ENCODE data around the gene MORC2. TPM values are rescaled to one million over a fixed set of nuclear protein-coding genes. Genes with fewer than 3 reads are reported as not detected.

The MORC2 gene
- polyA plus RNA-seq, 4 donors = 29.0 to 36.7 (median 34.9) TPM

DNA sequence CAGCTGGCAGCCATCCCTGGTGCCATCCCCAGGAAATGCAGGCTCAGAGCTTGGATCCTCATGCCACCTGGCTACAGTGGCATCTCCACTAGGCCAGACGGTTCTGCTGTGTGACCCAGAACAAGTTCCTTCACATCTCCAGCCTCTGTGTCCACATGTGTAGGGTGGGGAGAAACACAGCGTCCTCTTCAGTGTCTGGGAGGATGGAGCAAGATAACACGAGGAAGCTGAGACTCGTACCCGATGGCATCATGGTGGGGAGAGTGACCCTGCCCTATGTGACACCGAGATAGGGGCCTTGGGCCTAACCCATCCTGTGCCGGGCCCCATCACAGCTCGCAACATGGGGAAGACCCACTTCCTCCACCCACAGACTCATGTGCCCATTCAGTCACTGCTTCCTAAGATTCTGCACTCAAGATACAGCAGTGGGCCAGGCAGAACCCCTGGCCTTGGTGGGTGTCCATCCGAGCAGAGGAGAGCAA, 78.5 kb downstream of the MORC2 start:
- DNase-seq (ENCODE audit: low read depth in 4 of 4, low spot score in 2 of 4) = no peak

DNA sequence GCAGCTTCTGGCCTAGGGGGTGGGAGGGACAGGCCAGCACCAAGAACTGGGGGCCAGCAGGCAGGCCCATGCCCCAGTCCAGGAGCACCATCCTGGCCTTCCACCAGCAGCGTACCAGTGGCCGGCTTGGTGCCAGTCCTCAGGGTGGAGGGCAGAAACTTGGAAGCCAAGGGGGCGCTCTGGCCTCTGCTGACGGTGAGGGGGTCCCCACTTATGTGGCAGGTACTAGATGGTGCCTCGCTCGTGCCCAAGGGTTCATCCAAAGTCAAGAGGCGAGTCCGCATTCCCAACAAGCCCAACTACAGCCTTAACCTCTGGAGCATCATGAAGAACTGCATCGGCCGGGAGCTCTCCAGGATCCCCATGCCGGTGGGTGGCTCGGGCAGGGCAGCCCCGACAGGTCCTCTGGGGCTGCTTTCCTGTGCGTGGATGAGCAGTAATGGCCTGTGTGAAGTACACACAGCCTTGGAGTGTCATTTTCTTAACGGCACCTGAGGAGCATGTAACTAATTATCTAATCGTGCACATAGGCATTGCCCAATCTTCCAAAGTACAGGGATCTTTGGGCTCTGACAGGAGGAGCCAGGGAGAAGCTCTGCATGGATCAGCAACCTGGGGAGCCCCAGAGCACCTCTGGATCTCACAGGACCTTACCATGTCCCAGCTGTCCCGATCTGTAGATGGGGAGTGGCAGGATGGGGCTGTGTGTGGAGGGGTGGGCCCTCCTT, 79.1 kb downstream of the MORC2 start:
- no peak for DNase-seq (ENCODE audit: low read depth in 4 of 4, low spot score in 2 of 4)

DNA sequence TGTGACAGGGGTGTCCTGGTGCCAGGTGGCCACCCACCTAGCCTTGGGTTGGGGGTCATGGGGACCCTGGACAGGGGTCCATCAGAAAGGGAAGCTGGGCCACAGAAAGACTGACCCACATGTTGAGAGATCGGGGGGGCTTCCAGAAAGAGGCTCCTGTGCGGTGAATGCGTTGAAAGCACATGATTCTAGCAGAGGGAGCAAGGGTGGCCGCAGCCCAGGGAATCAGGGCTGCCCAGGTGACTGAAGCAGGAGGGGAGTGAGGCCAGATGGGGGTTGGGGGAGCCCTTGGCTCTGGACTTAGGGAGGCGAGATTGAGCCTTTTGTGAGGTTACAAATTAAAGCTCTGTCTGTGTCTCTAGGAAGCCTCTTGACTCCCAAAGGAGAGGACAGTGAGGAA, 80.7 kb downstream of the MORC2 start:
- no peak for DNase-seq (ENCODE audit: low read depth in 4 of 4, low spot score in 2 of 4)

DNA sequence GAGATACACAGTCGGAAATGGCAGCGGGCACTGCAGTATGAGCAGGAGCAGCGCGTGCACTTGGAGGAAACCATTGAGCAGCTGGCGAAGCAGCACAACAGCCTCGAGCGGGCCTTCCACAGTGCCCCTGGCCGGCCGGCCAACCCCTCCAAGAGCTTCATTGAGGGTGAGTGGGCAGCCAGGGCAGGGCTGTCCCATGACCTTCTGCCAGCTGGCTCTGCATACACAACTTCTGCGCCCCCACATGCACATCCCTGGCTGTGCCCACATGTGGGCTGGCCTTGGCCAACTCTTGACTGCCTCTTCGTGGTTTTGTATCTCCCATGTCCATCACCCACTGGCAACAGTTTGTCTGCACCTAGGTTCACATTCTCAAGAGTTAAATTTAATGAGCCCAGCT, 81.1 kb downstream of the MORC2 start:
- DNase-seq (ENCODE audit: low read depth in 4 of 4, low spot score in 2 of 4) = no peak

DNA sequence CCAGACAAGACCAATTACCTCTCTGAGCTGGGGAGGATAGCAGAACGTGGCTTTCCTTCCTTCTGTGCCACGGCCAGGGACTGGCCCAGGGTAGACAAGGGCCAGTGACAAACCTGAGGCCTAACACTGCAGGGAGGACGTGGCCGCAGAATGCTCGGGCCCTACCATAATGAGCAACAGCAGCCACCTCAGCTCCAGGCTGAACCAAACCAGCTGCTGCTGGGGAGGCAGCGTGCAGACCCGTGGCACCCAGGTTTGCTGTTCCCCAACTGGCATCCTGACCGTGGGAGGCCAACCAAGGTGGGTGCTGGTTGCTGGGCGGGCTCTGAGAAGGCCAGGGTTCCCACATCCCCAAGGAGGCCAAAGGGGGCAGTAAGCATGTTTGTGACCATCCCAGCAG, 83.0 kb downstream of the MORC2 start:
- DNase-seq (ENCODE audit: low read depth in 4 of 4, low spot score in 2 of 4) = no peak

DNA sequence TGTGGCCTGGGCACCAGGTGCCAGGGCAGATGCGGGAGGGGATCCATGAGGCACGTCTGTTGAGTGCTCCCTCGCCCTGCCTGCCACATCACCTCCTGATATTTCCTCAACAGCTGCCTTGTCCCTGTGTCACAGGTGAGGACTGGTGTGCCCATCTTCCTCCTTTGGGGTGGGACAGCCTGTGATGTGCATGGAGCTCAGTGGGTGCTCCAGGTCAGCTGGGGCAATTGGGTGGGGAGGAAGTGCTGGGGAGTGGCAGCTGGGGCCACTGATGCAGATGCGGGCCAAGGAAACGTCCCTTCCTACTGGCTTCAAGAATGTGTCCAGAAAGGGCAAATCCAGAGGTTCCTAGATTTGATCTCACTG, 83.6 kb downstream of the MORC2 start:
- DNase-seq (ENCODE audit: low read depth in 4 of 4, low spot score in 2 of 4) = no peak

DNA sequence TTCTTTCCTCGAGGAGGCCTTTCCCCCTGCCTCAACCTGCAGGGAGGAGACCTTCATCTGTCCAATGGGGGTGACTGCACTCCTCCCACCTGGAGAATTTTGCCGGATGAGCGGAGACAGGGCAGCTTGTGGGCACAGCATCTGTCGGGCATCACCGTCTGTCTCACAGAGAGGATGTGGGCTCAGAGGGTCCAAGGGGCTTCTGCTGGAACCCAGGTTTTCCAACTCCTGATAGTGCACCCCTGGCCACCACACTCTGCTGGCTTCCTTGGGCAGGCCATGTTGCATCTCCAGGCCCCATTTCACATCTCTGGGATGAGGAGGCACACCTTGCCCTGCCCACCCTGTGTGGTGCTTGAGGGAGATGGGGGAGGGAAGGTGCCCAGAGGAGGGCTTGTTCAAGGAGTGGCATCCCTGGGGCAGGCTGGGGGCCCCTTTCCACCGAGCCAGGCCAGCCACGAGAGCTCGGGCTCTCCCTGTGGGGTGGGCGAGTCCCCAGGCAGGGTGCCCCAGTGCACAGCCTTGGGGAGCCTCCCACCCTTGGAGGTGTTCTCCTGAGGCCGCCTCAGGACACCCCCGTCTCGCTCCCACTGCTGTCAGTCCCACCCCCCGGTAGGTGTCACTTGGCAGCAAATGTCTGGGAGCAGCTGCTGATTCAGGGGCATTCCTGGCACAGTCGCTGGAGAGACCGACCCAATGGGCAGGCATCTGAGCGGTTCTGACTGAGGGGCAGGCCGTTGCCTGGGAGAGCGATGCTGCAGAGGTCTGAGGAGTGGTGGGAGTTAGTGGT, 84.2 kb downstream of the MORC2 start:
- DNase-seq (ENCODE audit: low read depth in 4 of 4, low spot score in 2 of 4) = no peak

DNA sequence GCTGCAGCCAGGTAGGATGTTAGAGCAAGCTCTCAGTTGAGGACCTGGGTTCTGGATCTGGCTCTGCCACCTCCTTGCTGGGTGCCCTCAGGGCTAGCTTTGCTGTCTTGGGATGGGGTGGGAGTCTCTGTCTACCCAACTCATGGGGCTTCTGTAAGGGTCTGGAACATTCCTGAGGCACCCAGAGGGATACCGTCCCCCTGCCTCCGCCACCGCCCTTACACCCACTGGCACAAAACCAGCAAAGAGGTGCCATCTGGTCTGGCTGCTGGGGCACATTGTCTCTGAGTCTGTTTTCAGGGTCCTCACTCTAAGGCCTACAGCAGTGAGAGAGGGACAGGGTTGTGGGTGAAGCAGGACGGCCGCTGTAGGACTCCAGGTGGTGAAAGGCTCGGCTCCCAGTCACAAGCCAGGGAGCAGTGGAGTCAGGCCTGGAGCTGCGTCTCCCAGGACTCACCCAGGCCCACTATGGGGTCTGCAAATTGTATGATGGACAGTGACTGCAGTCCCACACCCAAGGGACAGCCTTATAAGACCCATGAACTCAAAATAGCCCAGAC, 84.9 kb downstream of the MORC2 start:
- DNase-seq (ENCODE audit: low read depth in 4 of 4, low spot score in 2 of 4) = no peak

DNA sequence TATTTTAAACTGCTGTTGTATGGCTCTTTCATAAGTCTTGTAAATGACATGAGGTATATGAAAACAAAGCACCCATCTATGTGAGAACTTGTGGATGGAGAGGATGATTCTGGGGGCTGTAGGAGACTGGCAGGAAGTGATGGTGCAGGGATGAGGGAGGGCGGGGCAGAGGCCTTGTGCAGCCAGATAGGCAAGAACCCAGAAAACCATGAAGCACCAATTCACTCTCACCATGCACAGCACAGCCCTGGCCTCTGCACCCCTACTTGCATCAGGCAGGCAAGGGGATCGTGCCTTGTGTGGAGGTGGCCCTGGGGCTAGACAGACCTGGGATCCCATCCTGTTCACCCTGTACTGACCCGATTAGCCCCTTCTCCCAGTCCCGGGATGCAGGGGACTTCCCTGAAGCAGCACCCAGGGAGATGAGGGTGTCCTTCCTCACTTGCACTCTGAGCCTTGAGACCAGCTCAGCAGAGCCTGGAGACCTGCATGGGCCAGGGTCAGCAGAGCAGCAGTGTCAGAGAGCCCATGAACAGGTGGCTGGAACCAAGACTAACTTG, 85.5 kb downstream of the MORC2 start:
- no peak for DNase-seq (ENCODE audit: low read depth in 4 of 4, low spot score in 2 of 4)

DNA sequence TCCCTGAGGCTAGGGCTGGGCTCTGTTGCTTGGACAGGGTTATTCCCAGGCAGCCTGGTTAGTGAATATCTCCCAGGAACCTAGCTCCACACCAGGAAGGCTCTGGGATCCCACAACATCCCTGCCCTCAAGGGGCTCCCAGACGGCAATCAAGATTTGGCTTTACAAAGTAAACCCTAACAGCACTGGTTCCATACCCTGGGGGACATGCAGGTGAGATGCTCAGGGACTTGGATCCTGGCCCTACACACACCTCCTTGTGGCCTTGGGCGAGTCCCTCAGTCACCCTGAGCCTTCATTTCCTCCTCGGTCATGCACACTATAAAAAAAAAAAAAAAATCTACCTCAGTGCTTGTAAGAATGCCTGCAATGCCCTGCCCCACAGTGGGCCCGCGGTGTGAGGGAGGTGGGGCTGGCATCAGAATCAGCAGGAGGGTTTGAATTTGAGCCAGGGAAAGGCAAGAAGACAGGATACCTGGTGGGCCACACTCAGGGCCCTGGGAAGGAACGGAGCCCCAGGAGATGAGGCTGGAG, 86.3 kb downstream of the MORC2 start:
- no peak for DNase-seq (ENCODE audit: low read depth in 4 of 4, low spot score in 2 of 4)

DNA sequence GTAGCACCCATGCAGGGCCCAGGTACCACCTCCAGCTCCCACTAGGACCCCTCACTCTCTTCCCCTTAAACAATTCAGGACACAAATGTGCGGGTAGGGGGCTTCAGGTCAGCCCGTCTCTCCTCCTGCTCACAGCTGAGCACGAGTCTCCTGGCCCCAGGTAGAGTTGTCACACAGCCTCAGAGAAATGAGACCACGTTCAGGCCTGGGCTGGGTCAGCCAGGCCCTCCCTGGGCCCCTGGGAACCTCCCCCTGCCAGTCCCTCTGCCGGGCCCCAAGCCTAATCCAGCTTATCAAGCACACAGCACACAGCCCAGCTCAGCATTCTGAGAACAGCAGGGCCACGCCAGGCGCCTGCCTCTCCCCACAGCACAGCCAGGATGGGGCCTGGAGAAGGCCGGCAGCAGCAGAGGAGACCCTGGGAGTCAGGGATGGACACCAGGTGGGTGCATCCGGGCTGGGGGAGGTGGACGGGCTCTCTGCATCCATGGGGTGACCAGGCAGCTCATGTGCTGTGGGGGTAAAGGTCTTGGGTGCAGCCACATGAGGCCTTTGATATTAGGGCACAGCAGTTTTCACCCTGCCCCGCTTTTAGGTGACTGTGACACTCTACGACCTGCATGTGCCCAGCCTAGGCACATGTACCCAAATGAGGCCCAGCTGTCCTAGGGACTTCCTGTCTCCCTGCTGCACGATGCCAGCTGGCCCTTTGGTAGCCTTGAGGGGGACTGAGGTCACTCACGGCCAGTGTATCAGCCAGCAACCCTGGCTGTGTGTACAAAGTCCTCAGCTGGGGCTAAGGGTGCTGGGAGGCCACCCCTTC, 87.0 kb downstream of the MORC2 start:
- no peak for DNase-seq (ENCODE audit: low read depth in 4 of 4, low spot score in 2 of 4)

DNA sequence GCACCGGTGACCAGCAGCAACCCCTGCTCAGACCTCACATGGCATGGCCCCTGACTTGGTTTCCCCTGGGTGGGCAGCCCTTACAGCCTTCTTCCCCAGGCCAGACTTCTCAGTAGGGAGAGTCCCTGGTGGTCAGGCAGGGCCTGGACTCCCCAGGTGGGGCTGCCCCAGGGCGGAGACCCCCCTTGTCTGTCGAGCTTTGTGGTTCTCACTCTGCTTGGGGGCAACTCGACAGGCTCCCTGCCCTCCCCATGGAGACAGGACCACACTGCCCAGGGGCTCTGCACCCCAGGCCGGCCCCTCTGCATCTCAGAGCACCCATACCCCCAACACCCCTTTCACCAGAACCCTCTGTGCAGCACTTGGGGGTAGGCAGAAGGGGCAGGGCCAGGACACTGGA, 87.7 kb downstream of the MORC2 start:
- DNase-seq (ENCODE audit: low read depth in 4 of 4, low spot score in 2 of 4) = no peak

DNA sequence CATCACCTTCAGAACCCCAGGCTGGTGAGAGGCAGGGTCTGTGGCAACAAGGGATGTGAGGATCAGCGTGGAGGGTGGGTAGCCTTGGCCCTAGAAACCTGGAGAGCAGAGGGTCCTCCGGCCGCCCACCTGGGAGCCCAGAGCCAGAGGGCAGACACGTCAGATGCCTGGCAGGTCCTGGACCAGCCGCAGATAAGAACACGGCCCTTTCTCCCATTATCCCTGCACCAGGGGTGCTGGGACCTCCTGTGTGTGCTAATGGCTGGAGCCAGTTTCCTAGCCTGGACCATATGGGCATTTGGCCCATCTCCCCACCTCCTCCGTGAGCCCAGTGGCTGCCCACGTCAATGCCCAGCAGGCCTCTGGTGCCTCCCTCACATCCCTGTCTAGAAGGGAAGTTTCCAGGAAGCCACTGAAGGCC, 88.4 kb downstream of the MORC2 start:
- no peak for DNase-seq (ENCODE audit: low read depth in 4 of 4, low spot score in 2 of 4)

DNA sequence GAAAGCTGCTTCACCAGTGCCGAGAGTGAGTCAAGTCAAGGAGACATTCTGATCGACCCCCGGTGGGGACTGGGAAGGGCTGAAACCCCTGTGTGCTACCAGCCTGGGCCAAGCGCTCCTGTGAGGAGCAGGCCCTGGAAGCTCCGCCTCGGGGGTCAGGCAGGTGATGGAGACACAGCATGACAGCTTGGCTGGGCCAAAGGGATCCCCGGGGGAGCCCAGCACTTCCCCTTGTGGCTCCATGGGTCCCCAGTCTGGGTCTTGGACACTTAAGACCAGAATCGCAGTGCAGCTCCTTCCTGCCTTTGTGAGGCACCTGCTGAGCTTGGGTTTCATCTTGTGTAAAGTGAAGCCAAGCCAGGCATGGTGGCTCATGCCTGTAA, 89.2 kb downstream of the MORC2 start:
- DNase-seq (ENCODE audit: low read depth in 4 of 4, low spot score in 2 of 4) = no peak

DNA sequence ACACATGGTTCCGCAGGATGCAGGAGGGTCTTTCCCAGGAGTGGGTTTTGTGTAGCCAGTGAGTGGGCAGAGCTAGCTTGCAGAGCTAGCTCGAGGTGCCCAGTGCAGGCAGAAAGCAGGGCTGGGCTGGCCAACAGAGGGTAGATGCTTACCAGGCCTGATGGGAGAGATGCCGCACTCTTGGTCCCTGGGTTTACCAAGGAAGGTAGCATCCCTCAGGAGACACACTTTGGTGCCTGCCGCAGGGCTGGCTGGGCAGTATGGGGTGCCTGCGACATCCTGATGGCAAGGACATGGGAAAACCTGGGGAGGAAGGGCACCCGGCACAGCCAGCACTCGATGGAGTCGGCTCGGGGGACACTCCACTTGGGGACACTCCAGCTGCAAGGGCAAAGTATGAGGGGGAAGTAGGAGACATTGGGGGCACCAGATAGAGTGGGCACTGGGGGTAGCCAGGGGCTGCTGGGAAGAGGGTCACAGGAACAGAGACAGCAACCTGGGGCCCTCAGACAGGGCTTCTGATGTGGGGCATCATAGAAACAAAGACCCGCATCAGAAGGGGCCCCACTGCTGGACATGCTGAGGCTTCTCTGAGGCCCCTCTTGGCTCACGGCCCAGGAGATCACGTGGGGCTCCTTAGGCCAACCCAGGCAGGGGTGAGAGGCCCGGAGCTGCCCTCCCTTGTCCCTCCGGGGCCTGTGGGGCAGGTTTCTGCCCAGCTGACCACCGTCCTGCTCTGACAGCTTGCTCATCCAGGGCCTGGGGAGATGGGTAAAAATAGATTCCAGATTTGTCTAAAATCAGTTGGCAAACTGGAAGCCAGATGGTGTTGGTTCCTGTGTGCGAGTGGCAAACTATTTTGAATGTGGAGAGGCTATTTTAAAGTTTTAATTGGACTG, 89.8 kb downstream of the MORC2 start:
- no peak for DNase-seq (ENCODE audit: low read depth in 4 of 4, low spot score in 2 of 4)

DNA sequence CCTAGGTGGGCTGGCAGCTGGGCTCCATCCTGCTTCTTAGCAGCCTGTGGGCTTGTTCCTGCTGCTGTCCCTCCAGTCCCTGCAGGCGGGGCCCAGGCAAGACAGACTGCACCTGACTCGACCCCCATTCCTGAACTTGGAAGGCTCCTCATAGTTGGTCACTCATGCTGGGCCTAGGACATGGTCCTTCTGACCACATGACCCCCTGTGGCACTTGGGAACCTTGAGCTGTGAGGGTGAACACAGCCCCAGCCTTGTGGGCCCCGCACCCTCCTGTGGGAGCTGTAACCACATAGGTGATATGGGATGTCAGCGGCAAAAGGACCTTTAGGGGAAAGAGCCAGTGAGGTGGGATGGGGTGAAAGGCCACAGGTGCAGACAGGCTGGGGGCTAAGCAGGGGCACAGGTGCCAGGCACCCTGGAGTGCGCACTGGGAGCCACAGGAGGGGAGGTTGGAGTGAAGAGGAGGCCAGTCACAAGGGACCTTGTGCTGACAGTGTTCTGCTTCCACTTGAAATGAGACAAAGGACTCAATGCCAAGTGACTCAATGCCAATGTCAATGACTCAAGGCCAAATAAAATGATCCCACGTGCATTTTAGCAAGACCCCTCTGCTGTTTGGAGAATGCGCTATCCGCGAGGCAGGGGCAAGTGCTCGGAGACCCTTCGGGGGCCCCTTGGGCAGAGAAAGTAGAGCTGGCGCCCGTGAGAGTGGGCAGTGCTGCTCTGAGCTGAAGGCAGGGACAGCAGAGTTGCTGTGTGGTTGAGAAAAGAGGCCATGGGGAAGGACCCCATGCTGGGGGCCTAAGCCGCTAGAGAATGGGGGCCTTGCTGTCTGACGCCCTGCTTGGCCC, 90.7 kb downstream of the MORC2 start:
- no peak for DNase-seq (ENCODE audit: low read depth in 4 of 4, low spot score in 2 of 4)

DNA sequence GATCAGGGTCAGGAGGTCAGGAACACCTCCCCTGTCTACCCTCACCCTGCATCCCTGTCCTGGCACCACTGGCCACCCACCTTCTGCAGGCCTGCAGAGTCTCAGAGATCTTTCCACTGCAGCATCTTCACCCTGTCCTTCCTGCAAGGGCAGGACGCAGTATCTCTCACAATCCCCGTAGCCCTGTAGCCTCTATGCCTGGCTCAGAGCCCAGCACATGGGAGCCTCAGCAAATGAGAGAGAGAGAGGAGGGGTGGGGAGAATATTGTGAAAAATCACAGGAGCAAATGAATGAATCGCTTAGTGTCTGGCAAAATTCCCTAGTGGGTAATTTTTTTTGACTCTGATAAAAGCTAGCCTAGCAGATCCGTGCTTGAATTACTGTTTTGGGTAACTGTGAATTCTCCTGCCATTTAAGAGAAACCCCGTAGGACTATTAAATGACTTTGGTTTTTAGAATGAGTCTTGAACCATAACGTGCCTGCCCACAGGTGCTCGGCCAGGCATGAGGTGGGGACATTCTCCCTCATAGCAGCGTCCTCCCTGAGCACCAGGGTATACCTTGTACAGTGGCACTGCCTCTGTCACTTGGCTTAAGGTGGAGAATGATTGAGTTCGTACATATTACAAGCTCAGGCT, 91.5 kb downstream of the MORC2 start:
- DNase-seq (ENCODE audit: low read depth in 4 of 4, low spot score in 2 of 4) = no peak

DNA sequence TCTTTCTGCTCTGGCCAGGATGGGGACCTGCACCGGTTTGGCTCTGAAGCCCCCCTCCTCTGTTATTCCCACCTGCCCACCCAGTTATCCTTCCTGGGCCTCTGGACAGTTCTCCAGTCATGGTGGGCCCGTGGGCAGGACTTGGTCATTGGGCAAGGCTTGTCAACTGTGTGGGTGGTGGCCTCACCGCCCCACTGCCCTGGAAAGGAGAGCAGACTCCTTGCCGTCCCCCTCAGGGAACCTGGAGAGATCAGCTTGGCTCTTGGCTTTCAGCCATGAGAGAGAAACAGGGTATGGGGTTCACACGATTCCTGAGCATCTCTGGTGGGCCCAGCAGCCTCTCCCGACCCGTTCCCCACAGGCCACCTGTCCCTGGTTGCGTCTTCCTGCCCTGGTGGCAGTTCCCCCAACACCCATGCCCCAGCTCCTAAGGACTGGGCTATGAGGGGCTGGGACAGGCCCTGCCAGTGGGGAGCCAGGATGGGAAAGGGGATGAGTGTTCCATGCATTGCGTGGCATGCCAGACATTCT, 92.3 kb downstream of the MORC2 start:
- DNase-seq (ENCODE audit: low read depth in 4 of 4, low spot score in 2 of 4) = no peak
